ENCODE measurements around the gene BRIP1.
"Not testable (repeated sequence)": the region's sequence is repeated elsewhere in the genome, so short reads cannot be mapped to it uniquely, and the experiment has no call there.

Gene BRIP1

DNA sequence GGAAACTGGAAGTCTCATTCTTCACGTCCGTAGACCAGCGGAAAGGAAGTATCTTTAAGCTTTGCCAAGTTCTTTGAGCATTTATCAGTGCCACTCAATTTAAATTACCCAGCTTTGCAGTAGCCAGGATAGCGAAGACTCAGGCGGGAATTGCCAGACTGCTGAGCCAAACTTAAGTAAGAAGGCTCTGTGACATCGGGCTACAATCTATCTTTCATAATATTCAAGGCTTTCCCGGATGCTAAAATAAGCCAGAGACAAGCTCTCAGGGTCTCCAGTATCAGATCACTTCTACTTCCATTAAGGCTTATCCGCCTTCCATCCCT, 436 bp upstream of the BRIP1 start:
- DNase-seq (ENCODE audit: low read depth), result no peak

- DNase-seq (ENCODE audit: low read depth), result no peak
Observed at GRCh38 chr17:61862105-61862574, 1.2 kb downstream of the BRIP1 start.

GRCh38 chr17:61860397-61860796, 2.9 kb downstream of the BRIP1 start:
- DNase-seq (ENCODE audit: low read depth), result not testable (repeated sequence)

DNA sequence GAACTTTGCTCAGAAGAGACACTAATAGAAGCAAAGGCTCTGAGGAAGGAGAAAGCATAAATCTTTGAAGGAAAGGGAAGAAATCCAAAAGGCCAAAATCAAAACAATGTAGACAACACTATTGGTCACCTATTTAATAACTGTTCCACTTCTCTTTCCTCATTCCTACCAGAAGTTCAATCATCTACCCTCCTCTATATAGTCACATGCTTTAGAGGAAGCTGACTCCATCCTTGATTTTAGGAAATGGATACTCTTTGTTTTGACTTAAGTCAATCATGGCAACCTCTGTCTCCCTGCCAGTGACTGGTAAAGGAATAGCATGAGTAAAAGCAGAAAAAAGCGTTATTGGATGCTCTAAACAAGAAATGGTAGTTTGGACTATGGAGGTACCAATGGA, 7.3 kb downstream of the BRIP1 start:
- DNase-seq (ENCODE audit: low read depth), result no peak

- DNase-seq (ENCODE audit: low read depth), result no peak
Observed at GRCh38 chr17:61852857-61853256, 10.5 kb downstream of the BRIP1 start.

GRCh38 chr17:61849674-61850073, 13.7 kb downstream of the BRIP1 start:
- no peak for DNase-seq (ENCODE audit: low read depth)

DNA sequence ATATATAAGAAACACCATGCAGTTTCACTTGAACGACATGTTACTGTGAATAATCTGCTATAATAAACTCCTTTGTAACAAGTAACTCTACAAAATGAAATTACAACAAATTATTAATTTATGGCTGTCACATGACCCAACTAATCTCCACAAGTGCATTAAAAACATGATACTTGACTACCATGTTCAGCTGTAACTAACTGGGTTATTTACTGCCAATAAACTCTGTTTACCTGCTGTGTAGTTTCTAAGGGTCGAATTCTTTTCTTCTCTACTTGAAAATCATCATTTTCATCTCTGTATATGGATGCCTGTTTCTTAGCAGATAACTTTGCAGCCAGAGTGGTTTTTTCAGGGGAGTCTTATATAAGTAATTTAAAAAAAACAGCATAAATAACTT, 14.4 kb downstream of the BRIP1 start:
- DNase-seq (ENCODE audit: low read depth), result no peak

DNA sequence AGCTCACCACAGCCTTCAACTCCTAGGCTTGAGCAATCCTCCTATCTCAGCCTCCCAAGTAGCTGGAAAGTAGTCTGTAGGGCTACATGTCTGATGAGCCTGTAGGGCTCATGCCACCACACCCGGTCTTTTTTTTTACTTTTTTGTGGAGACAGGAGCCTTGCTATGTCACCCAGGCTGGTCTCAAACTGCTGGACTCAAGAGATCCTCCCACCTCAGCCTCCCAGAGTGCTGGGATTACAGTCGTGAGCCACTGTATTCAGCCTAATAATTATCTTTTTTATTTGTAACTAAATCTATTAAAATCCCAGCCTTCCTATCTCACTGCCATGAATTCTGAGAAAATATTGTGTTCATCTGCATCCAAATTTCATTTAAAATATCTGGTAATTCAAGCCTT, 15.1 kb downstream of the BRIP1 start:
- no peak for DNase-seq (ENCODE audit: low read depth)

DNA sequence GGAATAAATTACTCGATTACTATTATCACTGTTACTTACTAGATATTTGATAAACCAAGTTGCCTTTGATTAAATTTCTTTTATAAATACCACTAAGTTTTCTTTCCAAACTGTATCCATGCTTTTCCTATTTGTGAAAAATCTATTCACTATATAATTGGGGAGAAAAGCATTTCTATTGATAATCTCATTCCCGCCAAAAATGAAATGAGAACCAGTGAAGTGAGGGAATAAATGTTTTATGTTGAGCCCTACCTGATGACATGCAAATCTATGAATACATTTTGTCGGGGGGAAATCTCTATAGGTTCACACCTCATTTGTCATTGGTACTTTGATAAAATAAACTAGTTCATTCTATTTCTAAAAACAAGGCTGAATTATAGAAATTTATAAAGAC, 15.7 kb downstream of the BRIP1 start:
- DNase-seq (ENCODE audit: low read depth), result no peak

GRCh38 chr17:61846761-61847375, 16.5 kb downstream of the BRIP1 start:
- no peak for DNase-seq (ENCODE audit: low read depth)

DNA sequence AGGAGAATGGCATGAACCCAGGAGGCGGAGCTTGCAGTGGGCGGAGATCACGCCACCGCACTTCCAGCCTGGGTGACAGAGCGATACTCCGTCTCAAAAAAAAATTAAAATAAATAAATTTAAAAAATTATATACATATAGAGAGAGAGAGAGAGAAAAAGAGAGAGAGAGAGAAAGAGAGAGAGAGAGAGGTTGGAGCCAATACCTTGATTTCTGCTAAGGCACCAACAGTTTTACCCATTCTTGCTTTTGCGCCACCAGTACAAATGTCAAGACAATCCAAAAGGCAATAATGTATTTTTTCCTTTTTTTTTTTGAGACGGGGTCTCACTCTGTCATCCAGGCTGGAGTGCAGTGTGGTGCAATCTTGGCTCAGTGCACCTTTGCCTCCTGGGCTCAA, 17.2 kb downstream of the BRIP1 start:
- DNase-seq (ENCODE audit: low read depth), result no peak

DNA sequence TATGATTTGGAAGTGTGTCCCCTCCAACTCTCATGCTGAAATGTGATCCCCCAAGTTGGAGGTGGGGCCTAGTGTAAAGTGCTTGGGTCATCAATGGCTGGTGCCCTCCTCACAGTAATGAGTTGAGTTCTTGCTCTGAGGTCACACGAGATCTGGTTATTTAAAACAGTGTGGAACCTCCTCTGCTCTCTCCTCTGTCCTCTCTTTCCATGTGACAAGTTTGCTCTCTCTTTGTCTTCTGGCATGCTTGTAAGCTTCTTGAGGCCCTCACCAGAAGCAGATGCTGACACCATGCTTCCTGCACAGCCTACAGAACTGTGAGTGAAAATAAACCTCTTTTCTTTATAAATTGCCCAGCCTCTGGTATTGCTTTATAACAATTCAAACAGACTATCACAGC, 19.9 kb downstream of the BRIP1 start:
- DNase-seq (ENCODE audit: low read depth), result no peak

- no peak for DNase-seq (ENCODE audit: low read depth)
Observed at GRCh38 chr17:61842899-61843298, 20.4 kb downstream of the BRIP1 start.

- DNase-seq (ENCODE audit: low read depth), result no peak
Observed at GRCh38 chr17:61839300-61839786, 24.0 kb downstream of the BRIP1 start.

GRCh38 chr17:61837175-61838051, 25.9 kb downstream of the BRIP1 start:
- DNase-seq (ENCODE audit: low read depth), result no peak

- DNase-seq (ENCODE audit: low read depth), result no peak
Observed at GRCh38 chr17:61836266-61837174, 26.8 kb downstream of the BRIP1 start.

DNA sequence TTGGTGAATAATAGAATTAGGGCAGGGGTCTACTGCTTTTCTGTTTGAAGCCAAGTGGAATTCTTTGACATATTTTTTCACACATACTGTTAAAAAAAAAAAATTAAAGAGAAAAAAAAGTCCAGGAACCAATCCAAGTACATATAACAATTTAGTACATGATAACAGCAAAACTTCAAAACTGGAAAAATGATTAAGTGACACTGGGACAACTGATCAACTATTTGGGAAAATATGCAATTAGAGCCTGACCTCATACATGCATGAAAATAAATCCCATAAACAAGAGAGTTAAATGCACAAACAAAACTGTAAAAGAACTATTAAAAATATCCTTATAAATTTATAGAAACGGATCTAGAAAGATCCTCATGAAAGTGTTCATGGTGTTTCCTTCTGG, 27.7 kb downstream of the BRIP1 start:
- DNase-seq (ENCODE audit: low read depth), result no peak

DNA sequence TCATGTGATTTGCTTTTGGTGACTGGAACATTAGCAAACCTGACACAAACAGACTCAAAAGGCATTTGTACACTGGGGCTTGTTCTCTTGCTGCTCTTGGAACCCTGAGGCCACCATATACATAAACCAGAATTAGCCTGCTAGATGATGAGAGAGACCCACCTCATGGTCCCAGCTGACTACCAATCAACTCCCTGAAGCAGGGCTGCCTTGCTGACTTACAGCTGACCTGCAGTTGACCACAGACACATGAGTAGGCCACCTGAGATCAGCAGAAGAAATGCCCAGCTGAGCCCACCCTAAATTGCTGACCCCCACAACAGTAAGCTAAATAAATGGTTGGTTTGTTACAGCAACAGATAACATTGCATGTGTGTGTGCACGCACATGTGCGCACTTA, 28.7 kb downstream of the BRIP1 start:
- DNase-seq (ENCODE audit: low read depth), result no peak

- no peak for DNase-seq (ENCODE audit: low read depth)
Observed at GRCh38 chr17:61833536-61834193, 29.7 kb downstream of the BRIP1 start.

- DNase-seq (ENCODE audit: low read depth), result no peak
Observed at GRCh38 chr17:61832463-61832862, 30.9 kb downstream of the BRIP1 start.

DNA sequence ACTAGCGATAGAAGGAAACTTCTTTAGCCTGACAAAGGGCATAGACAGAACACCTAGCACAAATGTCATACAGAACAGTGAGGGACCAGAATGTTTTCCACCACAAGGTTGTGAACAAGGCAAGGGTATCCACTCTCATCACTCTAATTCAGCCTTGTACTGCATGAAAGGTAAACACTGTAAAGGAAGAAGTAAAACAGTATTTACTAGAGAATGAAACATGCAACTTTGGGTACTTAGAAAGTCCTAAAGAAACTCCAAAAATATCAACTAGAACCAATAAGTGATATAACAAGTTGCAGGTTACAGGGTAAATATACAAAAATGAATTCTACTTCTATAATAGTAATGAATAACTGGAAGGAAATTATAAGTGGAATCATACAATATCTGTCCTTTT, 32.2 kb downstream of the BRIP1 start:
- no peak for DNase-seq (ENCODE audit: low read depth)

- no peak for DNase-seq (ENCODE audit: low read depth)
Observed at GRCh38 chr17:61828694-61829093, 34.6 kb downstream of the BRIP1 start.
